HG03565 (cell line): ENCODE results near the gene JAK2.
A peak's percentile ranks its signal among the peaks of the same experiment; 100 is the strongest.
"Not testable (repeated sequence)": the region's sequence is repeated elsewhere in the genome, so short reads cannot be mapped to it uniquely, and the experiment has no call there.

Experiments
- ATAC-seq: cut with Tn5 transposase; IDR thresholded peaks from one replicate; pipeline ENCODE4 v1.9.1; 2021; ENCODE audit warnings: mild to moderate bottlenecking, moderate library complexity; ENCODE audit not compliant: unreplicated experiment

The JAK2 gene

DNA sequence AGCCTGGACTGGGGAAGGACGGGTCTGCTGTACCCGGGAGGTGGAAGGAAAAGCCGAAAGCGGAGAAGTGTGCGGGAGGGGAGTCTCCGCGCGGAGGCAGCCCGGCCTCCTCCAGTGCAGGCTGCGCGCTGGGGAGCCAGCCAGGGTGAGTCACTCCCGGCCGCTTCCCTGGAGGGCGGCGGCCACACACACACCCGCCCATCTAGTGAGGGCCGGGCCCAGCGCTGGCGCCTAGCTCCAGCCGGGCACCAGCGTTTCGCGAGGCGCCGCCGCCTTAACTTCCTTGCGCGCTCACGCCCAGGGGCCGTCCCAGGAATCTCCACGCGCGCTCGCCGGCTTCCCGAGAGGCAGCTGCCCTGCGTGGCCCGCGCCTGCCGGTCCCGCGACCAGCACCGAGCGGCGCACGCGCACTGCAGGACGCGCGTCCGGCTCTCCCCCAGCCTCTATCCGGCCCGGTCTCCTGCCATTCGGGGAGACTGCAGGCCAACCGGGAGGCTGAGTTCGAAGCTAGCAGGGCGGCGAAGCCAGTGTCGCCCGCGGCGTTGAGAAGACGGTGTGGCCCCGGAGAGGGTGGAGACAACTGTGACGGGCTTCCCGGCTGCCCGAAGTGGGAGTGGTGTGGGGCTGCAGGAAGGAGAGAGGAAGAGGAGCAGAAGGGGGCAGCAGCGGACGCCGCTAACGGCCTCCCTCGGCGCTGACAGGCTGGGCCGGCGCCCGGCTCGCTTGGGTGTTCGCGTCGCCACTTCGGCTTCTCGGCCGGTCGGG lies at the start of gene JAK2:
Gene JAK2 (plus strand): TSS at position 652 of the 765 bp plus-strand sequence. CDS start 36,716 bp downstream, outside the sequence.
- ATAC-seq, result peak; percentile 49

DNA sequence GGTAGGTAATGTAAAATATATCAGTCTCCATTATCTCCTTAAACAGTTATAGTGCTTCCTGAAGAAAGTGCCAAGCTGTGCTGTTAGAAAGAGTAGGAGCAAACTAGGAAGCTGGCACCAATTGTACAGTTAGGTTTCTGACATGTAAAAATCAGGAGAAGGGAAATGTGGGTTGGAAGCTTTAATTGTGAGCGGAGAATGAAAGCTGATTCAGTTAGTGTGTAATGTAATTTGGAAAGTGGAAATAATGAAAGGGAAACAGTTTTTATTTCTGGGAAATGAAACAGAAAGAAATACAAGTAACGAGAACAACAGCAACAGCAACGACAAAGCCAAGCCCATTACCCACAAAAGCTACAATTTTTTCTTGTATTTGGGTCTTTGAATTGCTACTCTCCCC lies 48.8 kb upstream of the JAK2 start:
- ATAC-seq, result no peak

DNA sequence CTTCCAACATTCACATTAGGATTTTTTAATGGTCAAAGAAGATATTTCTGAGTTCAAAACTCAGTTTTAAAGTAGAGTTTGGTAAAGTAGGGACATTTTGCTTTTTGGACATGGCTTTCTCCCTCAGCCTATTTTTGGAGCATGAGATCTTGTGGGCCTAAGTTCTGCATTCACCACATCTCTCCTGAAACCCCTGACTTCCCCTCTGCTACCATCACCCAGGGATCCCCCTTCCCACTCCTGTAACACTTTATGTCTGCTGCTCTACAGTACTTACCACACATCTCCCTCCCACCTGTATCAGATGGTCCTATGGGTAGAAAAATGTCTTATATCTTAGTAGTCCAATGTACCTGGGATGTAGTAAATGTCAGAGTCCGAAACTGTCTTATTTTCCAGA lies 48.2 kb upstream of the JAK2 start:
- ATAC-seq, result peak; percentile 39

- no peak for ATAC-seq
Measured at GRCh38 chr9:4937446-4937845, 47.6 kb upstream of the JAK2 start.

DNA sequence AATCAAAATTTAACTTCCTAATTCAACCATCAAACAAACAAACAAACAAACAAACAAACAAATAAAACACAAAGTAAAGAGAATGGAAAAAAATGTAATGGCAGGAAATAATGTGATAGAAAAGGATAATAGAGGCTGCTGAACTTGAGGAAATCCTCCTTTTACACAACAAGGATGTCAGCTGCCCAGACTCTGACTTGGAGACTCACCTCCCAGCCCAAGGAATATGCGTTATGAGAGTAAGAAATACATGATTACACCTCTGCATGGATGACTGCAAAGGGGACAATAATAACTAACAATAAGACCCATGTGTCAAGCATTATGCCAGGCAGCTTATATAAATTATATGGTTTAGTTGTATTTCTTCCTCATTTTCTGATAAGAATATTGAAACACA lies 46.6 kb upstream of the JAK2 start:
- ATAC-seq, result no peak

GRCh38 chr9:4939118-4939561 lies 45.9 kb upstream of the JAK2 start:
- ATAC-seq, result peak; percentile 58

GRCh38 chr9:4942042-4942691 lies 42.9 kb upstream of the JAK2 start:
- not testable (repeated sequence) for ATAC-seq

GRCh38 chr9:4943346-4943745 lies 41.7 kb upstream of the JAK2 start:
- ATAC-seq, result no peak

GRCh38 chr9:4944431-4945211 lies 40.5 kb upstream of the JAK2 start:
- not testable (repeated sequence) for ATAC-seq

GRCh38 chr9:4946937-4947336 lies 38.1 kb upstream of the JAK2 start:
- no peak for ATAC-seq

- no peak for ATAC-seq
Measured at GRCh38 chr9:4955836-4956235, 29.2 kb upstream of the JAK2 start.

GRCh38 chr9:4959031-4959430 lies 26.0 kb upstream of the JAK2 start:
- ATAC-seq, result no peak

- ATAC-seq, result no peak
Measured at GRCh38 chr9:4962085-4962484, 23.0 kb upstream of the JAK2 start.

- ATAC-seq, result no peak
Measured at GRCh38 chr9:4964540-4964939, 20.5 kb upstream of the JAK2 start.

DNA sequence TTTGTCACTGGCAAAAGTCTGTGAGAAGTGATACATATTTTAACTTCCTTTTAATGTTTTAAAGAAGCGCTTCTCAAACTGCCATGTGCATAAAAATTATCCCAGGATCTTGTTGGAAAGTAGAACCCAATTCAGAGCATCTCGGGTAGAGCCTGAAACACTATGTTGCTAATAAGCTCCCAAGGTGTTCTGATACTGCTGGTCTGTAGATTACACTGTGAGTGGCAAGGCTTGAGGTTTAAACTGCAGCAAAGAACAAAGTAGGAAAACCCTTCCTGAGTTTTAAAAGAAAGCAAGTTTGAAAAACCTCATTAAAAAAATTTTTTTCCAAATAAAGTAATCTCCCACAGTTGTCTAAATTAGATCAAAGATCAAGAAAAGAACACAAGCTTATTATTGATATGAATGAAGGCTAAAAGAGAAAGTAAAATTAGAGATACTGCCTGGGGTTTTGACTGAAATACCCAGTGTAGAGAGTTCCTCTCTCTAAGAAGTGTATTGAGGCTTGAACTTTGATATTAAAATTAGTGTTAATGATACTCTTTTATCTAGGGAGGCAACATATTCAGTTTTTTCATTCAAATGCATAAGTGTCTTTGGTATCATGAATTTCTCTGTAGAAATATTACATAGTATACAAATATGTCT lies 19.8 kb upstream of the JAK2 start:
- ATAC-seq, result no peak

GRCh38 chr9:4967523-4967922 lies 17.5 kb upstream of the JAK2 start:
- ATAC-seq, result no peak

GRCh38 chr9:4969130-4969529 lies 15.9 kb upstream of the JAK2 start:
- no peak for ATAC-seq

DNA sequence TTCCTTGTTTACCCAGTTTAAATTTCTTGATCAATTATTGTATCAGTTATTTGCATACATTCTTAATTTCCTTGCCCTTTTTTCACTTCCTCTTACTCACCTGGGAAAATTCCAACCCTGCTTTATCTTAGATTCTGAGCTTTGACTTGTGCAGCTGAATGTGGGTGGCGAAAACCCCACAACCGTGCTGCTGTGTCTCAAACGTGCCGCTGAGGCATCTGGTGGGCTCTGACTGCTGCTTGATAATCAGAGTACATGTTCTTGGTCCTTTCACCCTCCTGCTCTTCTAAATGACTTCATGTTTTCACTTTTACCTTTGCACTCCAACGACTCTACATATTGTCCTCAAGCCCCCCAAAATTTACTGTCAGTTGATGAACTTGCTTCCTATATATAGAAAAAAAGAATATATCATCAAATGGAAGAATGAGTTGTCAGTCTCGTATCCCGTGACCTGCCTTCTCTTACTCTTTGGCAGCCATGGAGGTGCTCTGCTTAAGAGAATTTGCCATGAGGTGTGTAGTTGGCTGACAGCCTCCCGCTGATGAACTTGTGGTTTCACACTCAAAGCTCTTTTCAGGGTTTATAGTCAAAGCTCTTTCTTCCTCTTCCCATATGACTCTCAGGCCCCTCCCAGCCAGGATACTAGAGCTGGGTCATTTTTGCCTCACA lies 14.0 kb upstream of the JAK2 start:
- ATAC-seq, result peak; percentile 74

GRCh38 chr9:4973246-4973645 lies 11.8 kb upstream of the JAK2 start:
- ATAC-seq, result no peak

DNA sequence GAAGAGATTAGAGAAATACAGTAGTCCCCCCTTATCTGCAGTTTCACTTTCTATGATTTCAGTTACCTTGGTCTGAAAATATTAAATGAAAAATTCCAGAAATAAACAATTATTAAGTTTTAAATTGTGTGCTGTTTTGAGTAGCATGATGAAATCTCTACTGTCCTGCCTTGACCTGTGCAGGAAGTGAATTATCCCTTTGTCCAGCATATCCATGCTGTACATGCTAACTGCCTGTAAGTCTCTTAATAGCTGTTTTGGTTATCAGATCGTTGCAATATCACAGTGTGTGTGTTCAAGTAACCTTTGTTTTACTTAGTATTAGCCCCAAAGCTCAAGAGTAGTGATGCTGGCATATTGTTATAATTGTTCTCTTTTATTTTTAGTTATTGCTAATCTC lies 11.2 kb upstream of the JAK2 start:
- ATAC-seq, result no peak

- no peak for ATAC-seq
Measured at GRCh38 chr9:4979239-4979638, 5.8 kb upstream of the JAK2 start.
